Ovary (tissue), 3 donors: ENCODE data around the gene PRODH2.

Source experiments
- EP300 ChIP-seq: sonication (generic); formaldehyde crosslinking; IDR thresholded peaks from one replicate; pipeline ENCODE4 v1.6.1; 2017; ENCODE audit warnings: antibody characterized with exemption
- POLR2A ChIP-seq: fragments of 450-650 bp; IDR thresholded peaks from one replicate; pipeline ENCODE4 v1.6.1; 2017; ENCODE audit warnings: antibody characterized with exemption, mild to moderate bottlenecking, moderate library complexity
- TF ChIP-seq, protein P1 (sequence below), 3 donors: fragments of 450-650 bp in 2 of 3; fragments of 200-600 bp in 1 of 3; IDR thresholded peaks; one replicate each; pipeline versions ENCODE4 v1.5.1 to v1.8.0; 2016 to 2022; ENCODE audit warnings: antibody characterized with exemption in 3 of 3, mild to moderate bottlenecking in 1 of 3
- donor health status: DM: no; HTN: no; CAD: no.

DNA sequence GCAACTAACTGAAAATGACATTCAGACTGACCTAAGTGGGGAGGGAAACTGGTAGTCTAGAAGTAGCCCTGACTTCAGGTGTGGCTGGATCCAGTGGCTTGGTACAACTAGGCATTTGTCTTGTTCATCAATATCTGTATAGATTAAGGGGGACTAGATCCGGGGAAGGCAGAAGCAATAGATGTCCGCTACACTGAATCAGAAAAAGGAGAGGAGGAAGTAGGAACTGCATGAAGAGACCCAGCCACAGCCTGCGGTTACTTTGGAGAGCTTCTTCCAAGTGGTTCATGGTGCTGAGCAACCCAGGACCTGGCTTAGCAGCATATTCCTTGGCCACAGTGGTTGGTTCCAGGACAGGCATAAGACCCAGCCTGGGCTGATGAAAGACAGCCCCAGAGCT, 9.9 kb upstream of the PRODH2 start:
- TF ChIP-seq POLR2A, result no peak
- TF ChIP-seq, protein P1, sequence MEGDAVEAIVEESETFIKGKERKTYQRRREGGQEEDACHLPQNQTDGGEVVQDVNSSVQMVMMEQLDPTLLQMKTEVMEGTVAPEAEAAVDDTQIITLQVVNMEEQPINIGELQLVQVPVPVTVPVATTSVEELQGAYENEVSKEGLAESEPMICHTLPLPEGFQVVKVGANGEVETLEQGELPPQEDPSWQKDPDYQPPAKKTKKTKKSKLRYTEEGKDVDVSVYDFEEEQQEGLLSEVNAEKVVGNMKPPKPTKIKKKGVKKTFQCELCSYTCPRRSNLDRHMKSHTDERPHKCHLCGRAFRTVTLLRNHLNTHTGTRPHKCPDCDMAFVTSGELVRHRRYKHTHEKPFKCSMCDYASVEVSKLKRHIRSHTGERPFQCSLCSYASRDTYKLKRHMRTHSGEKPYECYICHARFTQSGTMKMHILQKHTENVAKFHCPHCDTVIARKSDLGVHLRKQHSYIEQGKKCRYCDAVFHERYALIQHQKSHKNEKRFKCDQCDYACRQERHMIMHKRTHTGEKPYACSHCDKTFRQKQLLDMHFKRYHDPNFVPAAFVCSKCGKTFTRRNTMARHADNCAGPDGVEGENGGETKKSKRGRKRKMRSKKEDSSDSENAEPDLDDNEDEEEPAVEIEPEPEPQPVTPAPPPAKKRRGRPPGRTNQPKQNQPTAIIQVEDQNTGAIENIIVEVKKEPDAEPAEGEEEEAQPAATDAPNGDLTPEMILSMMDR (IDR thresholded peaks at IDR 0.05), result no peak
- TF ChIP-seq EP300, result no peak
